Adrenal gland (tissue), 12 donors: Measurements from ENCODE around the gene ARFGEF3. TPM values are rescaled to one million over a fixed set of nuclear protein-coding genes. Genes with fewer than 3 reads are reported as not detected.

ENCODE experiments used
- DNase-seq, 7 donors: peaks; one replicate each; pipeline ENCODE4 v3.0.0-alpha.2; 2019 to 2020
- H3K27ac ChIP-seq, 5 donors: fragments of 200-600 bp; sonication (generic) in 4 of 5; 1 replicate in 3 of 5; 2 replicates in 2 of 5; pipeline versions ENCODE4 v1.5.1 to v1.8.0; 2016 to 2020; ENCODE audit warnings: mild to moderate bottlenecking in 1 of 5
- H3K27me3 ChIP-seq: fragments of 200-600 bp; 2 replicates; pipeline ENCODE4 v1.8.0; 2021
- H3K36me3 ChIP-seq, 2 donors: fragments of 200-600 bp; replicated peaks in 1 of 2; 1 replicate in 1 of 2; 2 replicates in 1 of 2; pipeline versions ENCODE4 v1.5.1 to v1.8.0; 2018 to 2022
- H3K4me1 ChIP-seq, 2 donors: fragments of 200-600 bp; replicated peaks in 1 of 2; 1 replicate in 1 of 2; 2 replicates in 1 of 2; pipeline versions ENCODE4 v1.5.1 to v1.8.0; 2018 to 2021
- H3K4me3 ChIP-seq, 4 donors: fragments of 200-600 bp; sonication (generic) in 3 of 4; one replicate each; pipeline ENCODE4 v1.5.1; 2016 to 2018
- H3K9me3 ChIP-seq, 3 donors: fragments of 200-600 bp; sonication (generic) in 1 of 3; replicated peaks in 1 of 3; 1 replicate in 2 of 3; 2 replicates in 1 of 3; pipeline versions ENCODE4 v1.5.1 to v1.8.0; 2016 to 2021
- CTCF ChIP-seq, 6 experiments: fragments of 450-650 bp in 4 of 6; fragments of 200-600 bp in 2 of 6; sonication (generic) in 1 of 6; IDR thresholded peaks; 1 replicate in 5 of 6; 2 replicates in 1 of 6; pipeline versions ENCODE4 v1.5.1 to v1.8.0; 2016 to 2021; ENCODE audit warnings: antibody characterized with exemption in 6 of 6, mild to moderate bottlenecking in 2 of 6, moderate library complexity in 1 of 6
- POLR2A ChIP-seq, 2 donors: fragments of 450-650 bp; IDR thresholded peaks; one replicate each; pipeline ENCODE4 v1.6.1; 2017; ENCODE audit warnings: antibody characterized with exemption in 2 of 2, mild to moderate bottlenecking in 2 of 2, moderate library complexity in 1 of 2
- WGBS, 4 donors: extraction: QIAGEN DNeasy Blood & Tissue Kit in 2 of 4; methylation state at CpG; one replicate each; pipeline versions ENCODE4 v1.1.5 to v1.1.7; 2013 to 2017; 5-methylcytosine and 5-hydroxymethylcytosine counted together
- intact Hi-C, 2 donors: fragments of 100-400 bp; cut with DNase I; formaldehyde crosslinking; loops; one replicate each; pipeline versions ENCODE4 v1.14.1 to v1.15.0; 2022 to 2023
- polyA plus RNA-seq, 3 donors: library from polyadenylated mRNA; stranded (reverse); fragments of 200-250 nt in 2 of 3; fragments of 350-450 nt in 1 of 3; fragmentation: Illumina TruSeq in 1 of 3; extraction: RNeasy Lipid Tissue Mini Kit (QIAGEN cat#74804) in 1 of 3; gene quantifications; one replicate each; pipeline ENCODE4 v1.2.3, GENCODE V29; 2013 to 2014
- total RNA-seq, 9 donors: library from RNA; depleted of rRNA in 4 of 9; stranded (reverse); fragments of >200 nt in 4 of 9; fragments of 120-200 nt in 1 of 9; fragmentation: NEBNext Ultra II Directional in 1 of 9; extraction: Animal tissue kit (Norgen Biotek cat#: 25700) in 1 of 9; gene quantifications; one replicate each; pipeline versions ENCODE4 v1.1.0 to v1.2.4, GENCODE V29; 2013 to 2023
- donor health status: healthy with polysubstance abuse.
- donor health status: Bipolar disorder and iron deficiency.
- donor health status: DM: yes; HTN: yes; CAD: no.
- donor health status: DM: no; HTN: no; CAD: no.
- donor health status: DM: no; HTN: no; CAD: no.
- donor health status: DM: yes; HTN: yes; CAD: no.

The ARFGEF3 gene
- total and polyA plus RNA-seq, 12 donors: 0.06 to 10.9 (median 0.91) TPM; not detected in 1

- H3K27ac ChIP-seq: no peak overlapping the region
- intact Hi-C loops: no loop called here
- TF ChIP-seq CTCF (IDR thresholded peaks at IDR 0.05) (no peak), POLR2A (IDR thresholded peaks at IDR 0.05) (no peak)
- no peaks in the 10 kb centered on the region for H3K9me3 ChIP-seq
- no peaks in the 10 kb centered on the region for H3K36me3 ChIP-seq
- H3K4me3 ChIP-seq: no peak overlapping the region
- DNase-seq: peak in 1 of 7 donors; percentile 22
- no peaks in the 10 kb centered on the region for H3K27me3 ChIP-seq
- H3K4me1 ChIP-seq: no peaks in the 10 kb centered on the region
- WGBS, 4 donors: 83 to 97% (median 86%) methylated on average over 1 of the region's 1 CpG
These were observed 136.1 kb downstream of the ARFGEF3 start for GRCh38 chr6:138297761-138298298.

GRCh38 chr6:138300469-138300868 is 138.7 kb downstream of the ARFGEF3 start:
- Histone ChIP-seq H3K4me1 (no peaks in the 10 kb centered on the region), H3K27ac (no peak overlapping the region), H3K36me3 (no peaks in the 10 kb centered on the region), H3K27me3 (no peaks in the 10 kb centered on the region), H3K9me3 (no peaks in the 10 kb centered on the region), H3K4me3 (no peak overlapping the region)
- 80 to 84% (median 82%) methylated on average over 4 of the region's 4 CpGs for WGBS, 4 donors
- TF ChIP-seq CTCF (IDR thresholded peaks at IDR 0.05): no peak
- TF ChIP-seq POLR2A (IDR thresholded peaks at IDR 0.05): no peak
- intact Hi-C loops: no loop called here
- DNase-seq: no peak

- 68 to 88% (median 87%) methylated on average over 2 of the region's 2 CpGs for WGBS, 4 donors
- TF ChIP-seq CTCF (IDR thresholded peaks at IDR 0.05) (no peak), POLR2A (IDR thresholded peaks at IDR 0.05) (no peak)
- no peak for DNase-seq
- intact Hi-C loops: no loop called here
- Histone ChIP-seq H3K9me3 (no peaks in the 10 kb centered on the region), H3K27me3 (no peaks in the 10 kb centered on the region), H3K27ac (no peak overlapping the region), H3K36me3 (no peaks in the 10 kb centered on the region), H3K4me1 (no peaks in the 10 kb centered on the region), H3K4me3 (no peak overlapping the region)
These were observed 140.8 kb downstream of the ARFGEF3 start for GRCh38 chr6:138302554-138302953.

GRCh38 chr6:138307352-138307751 is 145.6 kb downstream of the ARFGEF3 start:
- TF ChIP-seq CTCF (IDR thresholded peaks at IDR 0.05) (no peak), POLR2A (IDR thresholded peaks at IDR 0.05) (no peak)

More at GRCh38 chr6:138307352-138307751, 145.6 kb downstream of the ARFGEF3 start:
- Histone ChIP-seq H3K4me1 (no peaks in the 10 kb centered on the region), H3K9me3 (no peaks in the 10 kb centered on the region), H3K27ac (no peak overlapping the region), H3K27me3 (no peaks in the 10 kb centered on the region), H3K36me3 (no peaks in the 10 kb centered on the region), H3K4me3 (no peak overlapping the region)
- WGBS, 4 donors: 58 to 79% (median 71%) methylated on average over 1 of the region's 1 CpG
- no peak for DNase-seq
- intact Hi-C loops: no loop called here
